HCT116 (cell line): ENCODE measurements around the gene HIBADH.

Source experiments
- CTCF ChIP-seq, 3 experiments: fragments of 200-600 bp in 1 of 3; sonication (generic) in 1 of 3; IDR thresholded peaks in 2 of 3; conservative IDR thresholded peaks in 1 of 3; 2 replicates each; pipeline ENCODE4 v1.5.1; 2012 to 2017; ENCODE audit warnings: low read depth in 2 of 3, low read length in 2 of 3, antibody characterized with exemption in 1 of 3, borderline replicate concordance in 1 of 3, control low read depth in 1 of 3, mild to moderate bottlenecking in 1 of 3, mixed read lengths in 1 of 3, mixed run types in 1 of 3, moderate library complexity in 1 of 3; ENCODE audit not compliant: insufficient read depth in 1 of 3
- POLR2A ChIP-seq: IDR thresholded peaks from 2 replicates; pipeline ENCODE4 v1.7.0; 2011; ENCODE audit warnings: borderline replicate concordance; ENCODE audit not compliant: insufficient read depth, insufficient read length; ENCODE audit errors: extremely low read depth
- SP1 ChIP-seq: IDR thresholded peaks from 2 replicates; pipeline ENCODE4 v1.6.1; 2012; ENCODE audit warnings: low read depth
- TCF7L2 ChIP-seq: IDR thresholded peaks from 2 replicates; pipeline ENCODE4 v1.7.0; 2011; ENCODE audit warnings: borderline replicate concordance, inconsistent platforms; ENCODE audit not compliant: insufficient read depth, insufficient read length; ENCODE audit errors: extremely low read depth
- YY1 ChIP-seq: IDR thresholded peaks from 2 replicates; pipeline ENCODE4 v1.6.1; 2011; ENCODE audit warnings: low read length, low read depth, moderate library complexity, mild to moderate bottlenecking; ENCODE audit not compliant: insufficient replicate concordance; ENCODE audit errors: extremely low read depth

- no peak for TF ChIP-seq POLR2A
- no peak for TF ChIP-seq YY1
- no peak for TF ChIP-seq TCF7L2
- no peak for TF ChIP-seq CTCF (IDR thresholded peaks at IDR 0.05 in 2 of 3, conservative IDR thresholded peaks at IDR 0.05 in 1 of 3; ENCODE audit: borderline replicate concordance in 1 of 3, insufficient read depth in 1 of 3, low read depth in 2 of 3, low read length in 2 of 3)
- TF ChIP-seq SP1 = no peak
Measured at GRCh38 chr7:27478084-27478483, 184.6 kb downstream of the HIBADH start.
